ENCODE data around the gene SPNS1.

DNA sequence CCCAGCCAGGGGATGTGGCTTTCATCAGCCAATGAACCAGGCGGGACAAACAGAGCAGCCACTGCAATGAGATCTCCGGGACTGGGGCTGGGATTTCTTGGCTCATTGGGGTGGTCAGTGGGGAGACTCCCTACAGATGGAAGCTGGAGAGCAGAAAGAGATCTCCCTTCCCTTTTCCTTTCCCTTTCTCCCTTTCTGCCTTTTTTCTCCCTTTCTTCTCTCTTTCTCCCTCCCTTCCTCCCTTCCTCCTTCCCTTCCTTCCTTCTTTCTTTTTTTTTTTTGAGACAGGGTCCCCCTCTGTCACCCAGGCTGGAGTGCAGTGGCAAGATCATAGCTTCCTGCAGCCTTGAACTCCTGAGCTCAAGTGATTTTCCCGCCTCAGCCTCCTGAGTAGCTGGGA is 24.3 kb downstream of the SPNS1 start:
- TF ChIP-seq, protein P1, sequence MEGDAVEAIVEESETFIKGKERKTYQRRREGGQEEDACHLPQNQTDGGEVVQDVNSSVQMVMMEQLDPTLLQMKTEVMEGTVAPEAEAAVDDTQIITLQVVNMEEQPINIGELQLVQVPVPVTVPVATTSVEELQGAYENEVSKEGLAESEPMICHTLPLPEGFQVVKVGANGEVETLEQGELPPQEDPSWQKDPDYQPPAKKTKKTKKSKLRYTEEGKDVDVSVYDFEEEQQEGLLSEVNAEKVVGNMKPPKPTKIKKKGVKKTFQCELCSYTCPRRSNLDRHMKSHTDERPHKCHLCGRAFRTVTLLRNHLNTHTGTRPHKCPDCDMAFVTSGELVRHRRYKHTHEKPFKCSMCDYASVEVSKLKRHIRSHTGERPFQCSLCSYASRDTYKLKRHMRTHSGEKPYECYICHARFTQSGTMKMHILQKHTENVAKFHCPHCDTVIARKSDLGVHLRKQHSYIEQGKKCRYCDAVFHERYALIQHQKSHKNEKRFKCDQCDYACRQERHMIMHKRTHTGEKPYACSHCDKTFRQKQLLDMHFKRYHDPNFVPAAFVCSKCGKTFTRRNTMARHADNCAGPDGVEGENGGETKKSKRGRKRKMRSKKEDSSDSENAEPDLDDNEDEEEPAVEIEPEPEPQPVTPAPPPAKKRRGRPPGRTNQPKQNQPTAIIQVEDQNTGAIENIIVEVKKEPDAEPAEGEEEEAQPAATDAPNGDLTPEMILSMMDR (IDR thresholded peaks at IDR 0.05; ENCODE audit: insufficient read depth, low read length) = no peak
- TF ChIP-seq POLR2AphosphoS5 (IDR thresholded peaks at IDR 0.05; ENCODE audit: low read depth) = no peak
- no peak for TF ChIP-seq GABPA (IDR thresholded peaks at IDR 0.05; ENCODE audit: low read depth)
- TF ChIP-seq, protein P2, sequence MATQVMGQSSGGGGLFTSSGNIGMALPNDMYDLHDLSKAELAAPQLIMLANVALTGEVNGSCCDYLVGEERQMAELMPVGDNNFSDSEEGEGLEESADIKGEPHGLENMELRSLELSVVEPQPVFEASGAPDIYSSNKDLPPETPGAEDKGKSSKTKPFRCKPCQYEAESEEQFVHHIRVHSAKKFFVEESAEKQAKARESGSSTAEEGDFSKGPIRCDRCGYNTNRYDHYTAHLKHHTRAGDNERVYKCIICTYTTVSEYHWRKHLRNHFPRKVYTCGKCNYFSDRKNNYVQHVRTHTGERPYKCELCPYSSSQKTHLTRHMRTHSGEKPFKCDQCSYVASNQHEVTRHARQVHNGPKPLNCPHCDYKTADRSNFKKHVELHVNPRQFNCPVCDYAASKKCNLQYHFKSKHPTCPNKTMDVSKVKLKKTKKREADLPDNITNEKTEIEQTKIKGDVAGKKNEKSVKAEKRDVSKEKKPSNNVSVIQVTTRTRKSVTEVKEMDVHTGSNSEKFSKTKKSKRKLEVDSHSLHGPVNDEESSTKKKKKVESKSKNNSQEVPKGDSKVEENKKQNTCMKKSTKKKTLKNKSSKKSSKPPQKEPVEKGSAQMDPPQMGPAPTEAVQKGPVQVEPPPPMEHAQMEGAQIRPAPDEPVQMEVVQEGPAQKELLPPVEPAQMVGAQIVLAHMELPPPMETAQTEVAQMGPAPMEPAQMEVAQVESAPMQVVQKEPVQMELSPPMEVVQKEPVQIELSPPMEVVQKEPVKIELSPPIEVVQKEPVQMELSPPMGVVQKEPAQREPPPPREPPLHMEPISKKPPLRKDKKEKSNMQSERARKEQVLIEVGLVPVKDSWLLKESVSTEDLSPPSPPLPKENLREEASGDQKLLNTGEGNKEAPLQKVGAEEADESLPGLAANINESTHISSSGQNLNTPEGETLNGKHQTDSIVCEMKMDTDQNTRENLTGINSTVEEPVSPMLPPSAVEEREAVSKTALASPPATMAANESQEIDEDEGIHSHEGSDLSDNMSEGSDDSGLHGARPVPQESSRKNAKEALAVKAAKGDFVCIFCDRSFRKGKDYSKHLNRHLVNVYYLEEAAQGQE (IDR thresholded peaks at IDR 0.05; ENCODE audit: insufficient replicate concordance, low read depth) = no peak
